HepG2 (cell line): Measurements from ENCODE around the gene GRIK4. TPM values are rescaled to one million over a fixed set of nuclear protein-coding genes. Genes with fewer than 3 reads are reported as not detected.

ENCODE experiments used
- ATAC-seq: fragments of 200-7000 bp; cut with Tn5 transposase; 3 replicates; pipeline ENCODE4 v1.9.1; 2020; ENCODE audit warnings: mild to moderate bottlenecking, moderate library complexity
- BruUV-seq: library from RNA; stranded (reverse); fragments of 400-500 nt; replicated peaks from 2 replicates; lab custom pipeline; 2021; lab: Mats Ljungman, UMichigan
- CTCF ChIA-PET: fragments of 300-600 bp; formaldehyde crosslinking; extraction: SDS; loops from one replicate; lab custom pipeline; 2021; ENCODE audit warnings: low total read pairs, inconsistent platforms, low intra/inter-chr PET ratio; lab: Yijun Ruan, JAX
- POLR2A ChIA-PET: fragments of 350-600 bp; sonication (Branson Sonifier 250); formaldehyde crosslinking; loops from one replicate; lab custom pipeline; 2020; ENCODE audit warnings: antibody characterized with exemption, inconsistent platforms; lab: Yijun Ruan, JAX
- DNase-seq: peaks from one replicate; pipeline ENCODE4 v3.0.0-alpha.2; 2015; ENCODE audit warnings: low spot score
- FAIRE-seq: peaks from 3 replicates; lab custom pipeline; 2011; peaks lifted over from hg19 to GRCh38; lab: Jason Lieb, UNC
- H2AFZ ChIP-seq: one replicate; pipeline ENCODE4 v1.6.1; 2011; ENCODE audit warnings: low read length, inconsistent platforms
- H3K27ac ChIP-seq: fragments of 300-600 bp; 3 replicates; pipeline ENCODE4 v1.8.0; 2011; ENCODE audit warnings: mixed run types, mild to moderate bottlenecking, mixed read lengths, low read length, inconsistent platforms; ENCODE audit not compliant: insufficient read depth; ENCODE audit errors: extremely low read length
- H3K27me3 ChIP-seq, 2 experiments: fragments of 200-600 bp in 1 of 2; 2 replicates in 1 of 2; 3 replicates in 1 of 2; pipeline versions ENCODE4 v1.6.0 to v1.8.0; 2011; ENCODE audit warnings: low read length in 2 of 2, mild to moderate bottlenecking in 2 of 2, moderate library complexity in 2 of 2, inconsistent platforms in 1 of 2; ENCODE audit not compliant: insufficient read depth in 2 of 2, control insufficient read depth in 1 of 2
- H3K36me3 ChIP-seq, 2 experiments: fragments of 200-600 bp in 1 of 2; replicated peaks in 1 of 2; 2 replicates in 1 of 2; 3 replicates in 1 of 2; pipeline versions ENCODE4 v1.5.1 to v1.8.0; 2011; ENCODE audit warnings: low read length in 2 of 2, inconsistent platforms in 1 of 2; ENCODE audit not compliant: insufficient read depth in 2 of 2, control insufficient read depth in 1 of 2
- H3K4me1 ChIP-seq: 2 replicates; pipeline ENCODE4 v1.5.1; 2012; ENCODE audit warnings: low read length, inconsistent platforms; ENCODE audit not compliant: insufficient read depth
- H3K4me2 ChIP-seq: 2 replicates; pipeline ENCODE4 v1.6.0; 2011; ENCODE audit warnings: low read depth, low read length, inconsistent platforms
- H3K4me3 ChIP-seq, 3 experiments: fragments of 200-600 bp in 1 of 3; sonication (generic), shearing (Covaris generic) in 1 of 3; replicated peaks in 1 of 3; 2 replicates each; pipeline ENCODE4 v1.5.1; 2011 to 2016; ENCODE audit warnings: low read length in 3 of 3, inconsistent platforms in 2 of 3, low read depth in 2 of 3, mild to moderate bottlenecking in 2 of 3, control low read depth in 1 of 3, mixed read lengths in 1 of 3; ENCODE audit not compliant: insufficient read depth in 1 of 3
- H3K79me2 ChIP-seq: one replicate; pipeline ENCODE4 v1.6.1; 2011; ENCODE audit warnings: low read length, inconsistent platforms; ENCODE audit not compliant: insufficient read depth
- H3K9ac ChIP-seq: 2 replicates; pipeline ENCODE4 v1.6.0; 2011; ENCODE audit warnings: mild to moderate bottlenecking, low read depth, low read length, inconsistent platforms; ENCODE audit not compliant: insufficient read depth
- H3K9me3 ChIP-seq: 2 replicates; pipeline ENCODE4 v1.5.1; 2012; ENCODE audit warnings: mild to moderate bottlenecking, low read length
- H4K20me1 ChIP-seq: 2 replicates; pipeline ENCODE4 v1.6.0; 2011; ENCODE audit warnings: inconsistent platforms, mild to moderate bottlenecking, low read length, moderate library complexity; ENCODE audit not compliant: insufficient read depth
- ATF1 ChIP-seq: IDR thresholded peaks from 2 replicates; pipeline ENCODE4 v1.6.1; 2016; ENCODE audit warnings: mild to moderate bottlenecking, control low read depth
- FOXK2 ChIP-seq: fragments of 450-650 bp; IDR thresholded peaks from 2 replicates; pipeline ENCODE4 v1.6.1; 2016
- KDM2A ChIP-seq: sonication (generic); formaldehyde crosslinking; IDR thresholded peaks from 2 replicates; pipeline ENCODE4 v1.4.0; 2020; ENCODE audit warnings: low read depth, missing genetic modification reagents, borderline replicate concordance
- SPEN ChIP-seq: sonication (generic); formaldehyde crosslinking; IDR thresholded peaks from 2 replicates; pipeline ENCODE4 v1.5.1; 2020; ENCODE audit warnings: low read depth, mild to moderate bottlenecking, missing genetic modification reagents
- WGBS: methylation state at CpG from one replicate; pipeline ENCODE4 v1.1.6; 2017; ENCODE audit warnings: low lambda C conversion rate; 5-methylcytosine and 5-hydroxymethylcytosine counted together
- in situ Hi-C: cut with HindIII; loops from 2 replicates; pipeline ENCODE4 v1.10.0; 2017; ENCODE audit warnings: low pct_unique_long_range_greater_than_20kb; ENCODE audit not compliant: extremely low pct_ligation_motif_present
- intact Hi-C: fragments of 100-400 bp; cut with micrococcal nuclease; formaldehyde crosslinking; loops from one replicate; pipeline ENCODE4 v1.10.0; 2022; ENCODE audit not compliant: unreplicated experiment
- polyA plus RNA-seq, 8 experiments: library from polyadenylated mRNA; depleted of rRNA in 3 of 8; stranded (reverse) in 7 of 8; unstranded in 1 of 8; fragments of >200 nt; fragmentation: Illumina TruSeq in 4 of 8; extraction: Trizol in 4 of 8; gene quantifications; 2 replicates each; pipeline versions ENCODE4 v1.2.1 to v1.2.3, GENCODE V29; 2011 to 2016; ENCODE audit warnings: low read depth in 4 of 8, missing spikeins in 1 of 8, mixed read lengths in 1 of 8; ENCODE audit not compliant: insufficient read depth in 1 of 8
- total RNA-seq, 5 experiments: library from RNA; depleted of rRNA; stranded (reverse); fragments of >200 nt; fragmentation: Illumina TruSeq; extraction: Trizol; gene quantifications; 2 replicates each; pipeline ENCODE4 v1.2.3, GENCODE V29; 2016; ENCODE audit warnings: low read depth in 1 of 5
- TF ChIP-seq, protein P1 (sequence below): sonication (generic); formaldehyde crosslinking; IDR thresholded peaks from 2 replicates; pipeline ENCODE4 v1.4.0; 2020; ENCODE audit warnings: mild to moderate bottlenecking, missing genetic modification reagents
- TF ChIP-seq, protein P2 (sequence below): sonication (generic); formaldehyde crosslinking; conservative IDR thresholded peaks from 2 replicates; pipeline ENCODE4 v1.8.1; 2023; ENCODE audit warnings: missing genetic modification reagents

Gene GRIK4
- total and polyA plus RNA-seq, 2 of the 13 experiments (the other 11 are each of a cell fraction or from before 2014, with no cell fraction given): 0.04 to 0.07 TPM

DNA sequence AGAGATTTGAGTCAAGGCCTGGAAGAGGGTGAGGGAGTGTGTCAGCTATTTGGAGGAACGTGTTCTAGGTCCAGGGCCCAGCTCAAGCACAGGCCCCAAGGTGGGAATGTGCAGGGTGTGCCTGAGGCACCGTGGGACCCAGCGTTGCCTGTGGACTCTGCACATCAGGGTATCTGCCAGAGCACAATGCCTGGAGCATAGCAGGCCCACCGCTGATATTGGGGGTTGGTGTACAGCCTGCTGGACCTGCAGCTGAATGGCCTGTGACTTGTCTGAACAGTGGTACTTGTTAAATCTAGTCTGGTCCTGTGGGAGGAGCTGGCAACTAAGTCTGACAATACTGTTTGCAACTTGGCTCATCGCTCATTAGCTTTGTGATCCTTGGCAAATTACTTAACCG, 131.7 kb downstream of the GRIK4 start:
- Histone ChIP-seq H3K4me2 (no peak overlapping the region), H4K20me1 (no peaks in the 10 kb centered on the region), H3K4me1 (no peaks in the 10 kb centered on the region), H3K79me2 (no peaks in the 10 kb centered on the region), H3K9ac (no peak overlapping the region), H3K27me3 (peaks cover 0 to 21% of the 10 kb centered on the region in 2 experiments; a peak in 3 of 5 replicates), H3K4me3 (no peak overlapping the region), H3K9me3 (no peaks in the 10 kb centered on the region)
- 49% methylated on average over 4 of the region's 6 CpGs for WGBS
- intact Hi-C loops (no loop called here), in situ Hi-C loops (no loop called here)
- ATAC-seq: no peak
- ChIA-PET CTCF (no interaction called here), POLR2A (no interaction called here)
- BruUV-seq: no TSS peak
- FAIRE-seq: no peak
- TF ChIP-seq, protein P1, sequence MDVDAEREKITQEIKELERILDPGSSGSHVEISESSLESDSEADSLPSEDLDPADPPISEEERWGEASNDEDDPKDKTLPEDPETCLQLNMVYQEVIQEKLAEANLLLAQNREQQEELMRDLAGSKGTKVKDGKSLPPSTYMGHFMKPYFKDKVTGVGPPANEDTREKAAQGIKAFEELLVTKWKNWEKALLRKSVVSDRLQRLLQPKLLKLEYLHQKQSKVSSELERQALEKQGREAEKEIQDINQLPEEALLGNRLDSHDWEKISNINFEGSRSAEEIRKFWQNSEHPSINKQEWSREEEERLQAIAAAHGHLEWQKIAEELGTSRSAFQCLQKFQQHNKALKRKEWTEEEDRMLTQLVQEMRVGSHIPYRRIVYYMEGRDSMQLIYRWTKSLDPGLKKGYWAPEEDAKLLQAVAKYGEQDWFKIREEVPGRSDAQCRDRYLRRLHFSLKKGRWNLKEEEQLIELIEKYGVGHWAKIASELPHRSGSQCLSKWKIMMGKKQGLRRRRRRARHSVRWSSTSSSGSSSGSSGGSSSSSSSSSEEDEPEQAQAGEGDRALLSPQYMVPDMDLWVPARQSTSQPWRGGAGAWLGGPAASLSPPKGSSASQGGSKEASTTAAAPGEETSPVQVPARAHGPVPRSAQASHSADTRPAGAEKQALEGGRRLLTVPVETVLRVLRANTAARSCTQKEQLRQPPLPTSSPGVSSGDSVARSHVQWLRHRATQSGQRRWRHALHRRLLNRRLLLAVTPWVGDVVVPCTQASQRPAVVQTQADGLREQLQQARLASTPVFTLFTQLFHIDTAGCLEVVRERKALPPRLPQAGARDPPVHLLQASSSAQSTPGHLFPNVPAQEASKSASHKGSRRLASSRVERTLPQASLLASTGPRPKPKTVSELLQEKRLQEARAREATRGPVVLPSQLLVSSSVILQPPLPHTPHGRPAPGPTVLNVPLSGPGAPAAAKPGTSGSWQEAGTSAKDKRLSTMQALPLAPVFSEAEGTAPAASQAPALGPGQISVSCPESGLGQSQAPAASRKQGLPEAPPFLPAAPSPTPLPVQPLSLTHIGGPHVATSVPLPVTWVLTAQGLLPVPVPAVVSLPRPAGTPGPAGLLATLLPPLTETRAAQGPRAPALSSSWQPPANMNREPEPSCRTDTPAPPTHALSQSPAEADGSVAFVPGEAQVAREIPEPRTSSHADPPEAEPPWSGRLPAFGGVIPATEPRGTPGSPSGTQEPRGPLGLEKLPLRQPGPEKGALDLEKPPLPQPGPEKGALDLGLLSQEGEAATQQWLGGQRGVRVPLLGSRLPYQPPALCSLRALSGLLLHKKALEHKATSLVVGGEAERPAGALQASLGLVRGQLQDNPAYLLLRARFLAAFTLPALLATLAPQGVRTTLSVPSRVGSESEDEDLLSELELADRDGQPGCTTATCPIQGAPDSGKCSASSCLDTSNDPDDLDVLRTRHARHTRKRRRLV (CRISPR knock-in tag): no peak
- TF ChIP-seq FOXK2 (no peak), ATF1 (CRISPR knock-in tag) (no peak), KDM2A (CRISPR knock-in tag) (no peak), SPEN (no peak)
- TF ChIP-seq, protein P2, sequence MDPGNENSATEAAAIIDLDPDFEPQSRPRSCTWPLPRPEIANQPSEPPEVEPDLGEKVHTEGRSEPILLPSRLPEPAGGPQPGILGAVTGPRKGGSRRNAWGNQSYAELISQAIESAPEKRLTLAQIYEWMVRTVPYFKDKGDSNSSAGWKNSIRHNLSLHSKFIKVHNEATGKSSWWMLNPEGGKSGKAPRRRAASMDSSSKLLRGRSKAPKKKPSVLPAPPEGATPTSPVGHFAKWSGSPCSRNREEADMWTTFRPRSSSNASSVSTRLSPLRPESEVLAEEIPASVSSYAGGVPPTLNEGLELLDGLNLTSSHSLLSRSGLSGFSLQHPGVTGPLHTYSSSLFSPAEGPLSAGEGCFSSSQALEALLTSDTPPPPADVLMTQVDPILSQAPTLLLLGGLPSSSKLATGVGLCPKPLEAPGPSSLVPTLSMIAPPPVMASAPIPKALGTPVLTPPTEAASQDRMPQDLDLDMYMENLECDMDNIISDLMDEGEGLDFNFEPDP (CRISPR knock-in tag): 0 out of 2 replicates have a peak, but pooled peaks have one; percentile 19
- TF ChIP-seq, all 625 proteins: peak for 1
- Histone ChIP-seq H3K36me3 (no peaks in the 10 kb centered on the region), H2AFZ (no peak overlapping the region), H3K27ac (no peak overlapping the region)
- DNase-seq: no peak
